Ascending aorta (tissue), 2 donors: Measurements from ENCODE around the gene ARL10. TPM values are rescaled to one million over a fixed set of nuclear protein-coding genes. Genes with fewer than 3 reads are reported as not detected.

Experiments used
- DNase-seq, 2 donors: peaks; one replicate each; pipeline ENCODE4 v3.0.0-alpha.2; 2019; ENCODE audit warnings: low spot score in 2 of 2
- H3K27ac ChIP-seq, 2 donors: fragments of 200-600 bp; sonication (generic); one replicate each; pipeline ENCODE4 v1.5.1; 2016 to 2017; ENCODE audit warnings: mild to moderate bottlenecking in 1 of 2
- H3K27me3 ChIP-seq: fragments of 200-600 bp; sonication (generic); one replicate; pipeline ENCODE4 v1.5.1; 2017
- H3K36me3 ChIP-seq, 2 donors: fragments of 200-600 bp; sonication (generic); one replicate each; pipeline ENCODE4 v1.5.1; 2016
- H3K4me1 ChIP-seq, 2 donors: fragments of 200-600 bp; sonication (generic); one replicate each; pipeline ENCODE4 v1.5.1; 2016 to 2017; ENCODE audit warnings: mild to moderate bottlenecking in 1 of 2
- H3K4me3 ChIP-seq, 2 donors: fragments of 200-600 bp; sonication (generic); one replicate each; pipeline ENCODE4 v1.5.1; 2016 to 2017; ENCODE audit warnings: mild to moderate bottlenecking in 1 of 2
- H3K9me3 ChIP-seq, 2 donors: fragments of 200-600 bp; sonication (generic); one replicate each; pipeline ENCODE4 v1.5.1; 2016
- CTCF ChIP-seq, 3 experiments: fragments of 200-600 bp in 2 of 3; fragments of 450-650 bp in 1 of 3; sonication (generic) in 2 of 3; IDR thresholded peaks; one replicate each; pipeline ENCODE4 v1.5.1; 2016 to 2019; ENCODE audit warnings: antibody characterized with exemption in 3 of 3, mild to moderate bottlenecking in 1 of 3, moderate library complexity in 1 of 3
- intact Hi-C: fragments of 100-400 bp; cut with DNase I; formaldehyde crosslinking; loops from one replicate; pipeline ENCODE4 v1.15.1; 2023
- total RNA-seq: library from RNA; depleted of rRNA; stranded (reverse); fragments of >200 nt; gene quantifications from one replicate; pipeline ENCODE4 v1.1.0, GENCODE V29; 2016

The ARL10 gene
- total RNA-seq, 1 donor from 2014 or later = 2.7 TPM

GRCh38 chr5:176412517-176413254 lies 47.4 kb downstream of the ARL10 start:
- Histone ChIP-seq H3K4me3 (no peak overlapping the region), H3K36me3 (peaks cover 17 to 21% of the 10 kb centered on the region in 2 donors), H3K27ac (peak overlapping the region; percentile 24 to 92), H3K9me3 (no peaks in the 10 kb centered on the region), H3K4me1 (peaks cover 0 to 32% of the 10 kb centered on the region in 2 donors), H3K27me3 (no peaks in the 10 kb centered on the region)
- peak in 1 of 2 donors; percentile 33 for DNase-seq
- intact Hi-C loops = no loop called here
- TF ChIP-seq CTCF (IDR thresholded peaks at IDR 0.05) = no peak

- intact Hi-C loops = no loop called here
- no peak overlapping the region for H3K4me3 ChIP-seq
- no peaks in the 10 kb centered on the region for H3K9me3 ChIP-seq
- peaks cover 12 to 16% of the 10 kb centered on the region in 2 donors for H3K36me3 ChIP-seq
- DNase-seq = peak in 1 of 2 donors; percentile 74
- peaks cover 0 to 32% of the 10 kb centered on the region in 2 donors for H3K4me1 ChIP-seq
- peak overlapping the region; percentile 24 to 92 for H3K27ac ChIP-seq
- H3K27me3 ChIP-seq = no peaks in the 10 kb centered on the region
- TF ChIP-seq CTCF (IDR thresholded peaks at IDR 0.05) = no peak
Observed at GRCh38 chr5:176413255-176413565, 47.9 kb downstream of the ARL10 start.

GRCh38 chr5:176413709-176414191 lies 48.5 kb downstream of the ARL10 start:
- peak overlapping the region in 1 of 2 donors; percentile 14 for H3K4me3 ChIP-seq
- TF ChIP-seq CTCF (IDR thresholded peaks at IDR 0.05) = no peak
- H3K27me3 ChIP-seq = no peaks in the 10 kb centered on the region
- H3K36me3 ChIP-seq = peaks cover 9 to 10% of the 10 kb centered on the region in 2 donors
- intact Hi-C loops = no loop called here
- peak overlapping the region; percentile 24 to 92 for H3K27ac ChIP-seq
- no peak for DNase-seq
- H3K9me3 ChIP-seq = no peaks in the 10 kb centered on the region
- H3K4me1 ChIP-seq = peaks cover 0 to 32% of the 10 kb centered on the region in 2 donors

GRCh38 chr5:176414704-176415103 lies 49.4 kb downstream of the ARL10 start:
- Histone ChIP-seq H3K9me3 (no peaks in the 10 kb centered on the region), H3K4me3 (peak overlapping the region; percentile 64 to 71), H3K4me1 (peaks cover 0 to 32% of the 10 kb centered on the region in 2 donors), H3K27ac (peak overlapping the region; percentile 80 to 92), H3K27me3 (no peaks in the 10 kb centered on the region), H3K36me3 (peaks cover 4 to 9% of the 10 kb centered on the region in 2 donors)
- no peak for DNase-seq
- no peak for TF ChIP-seq CTCF (IDR thresholded peaks at IDR 0.05)
- intact Hi-C loops = loop anchor here (5.0 kb wide), 1 partner anchor 52 kb away; the partner anchor contains the start of gene KIAA1191

- DNase-seq = no peak
- intact Hi-C loops = loop anchor here (5.0 kb wide), 1 partner anchor 53 kb away; the partner anchor contains the start of gene KIAA1191
- H3K4me1 ChIP-seq = peaks cover 0 to 32% of the 10 kb centered on the region in 2 donors
Observed at GRCh38 chr5:176415240-176415951, 50.1 kb downstream of the ARL10 start.

More at GRCh38 chr5:176415240-176415951, 50.1 kb downstream of the ARL10 start:
- peak overlapping the region; percentile 80 to 92 for H3K27ac ChIP-seq
- no peaks in the 10 kb centered on the region for H3K27me3 ChIP-seq
- peak overlapping the region; percentile 64 to 71 for H3K4me3 ChIP-seq
- TF ChIP-seq CTCF (IDR thresholded peaks at IDR 0.05) = no peak
- H3K36me3 ChIP-seq = peaks cover 0 to 3% of the 10 kb centered on the region in 2 donors
- H3K9me3 ChIP-seq = no peaks in the 10 kb centered on the region
